Keratinocyte (primary cell): ENCODE measurements around the gene JAKMIP3. TPM values are rescaled to one million over a fixed set of nuclear protein-coding genes. Genes with fewer than 3 reads are reported as not detected.

ENCODE experiments used
- DNase-seq: peaks from one replicate; pipeline ENCODE4 v3.0.0-alpha.2; 2011; ENCODE audit warnings: low read depth, missing footprints, low spot score
- FAIRE-seq: peaks from 2 replicates; lab custom pipeline; 2011; peaks lifted over from hg19 to GRCh38; lab: Jason Lieb, UNC
- H2AFZ ChIP-seq: 2 replicates; pipeline ENCODE4 v1.6.0; 2012; ENCODE audit warnings: low read length, control low read depth, inconsistent platforms; ENCODE audit not compliant: control insufficient read depth
- H3K27ac ChIP-seq: 2 replicates; pipeline ENCODE4 v1.5.1; 2011; ENCODE audit warnings: low read length; ENCODE audit not compliant: control insufficient read depth, insufficient read depth
- H3K27me3 ChIP-seq: 3 replicates; pipeline ENCODE4 v1.6.0; 2011; ENCODE audit warnings: low read length; ENCODE audit not compliant: control insufficient read depth, insufficient read depth; ENCODE audit errors: extremely low read depth
- H3K36me3 ChIP-seq, 2 experiments: 2 replicates in 1 of 2; 3 replicates in 1 of 2; pipeline ENCODE4 v1.5.1; 2011; ENCODE audit warnings: low read length in 2 of 2, mild to moderate bottlenecking in 1 of 2; ENCODE audit not compliant: control insufficient read depth in 2 of 2, insufficient read depth in 2 of 2; ENCODE audit errors: extremely low read depth in 1 of 2
- H3K4me1 ChIP-seq: 3 replicates; pipeline ENCODE4 v1.5.1; 2011; ENCODE audit warnings: low read length; ENCODE audit not compliant: control insufficient read depth, insufficient read depth; ENCODE audit errors: extremely low read depth
- H3K4me2 ChIP-seq: 3 replicates; pipeline ENCODE4 v1.6.0; 2011; ENCODE audit warnings: low read depth, low read length; ENCODE audit not compliant: control insufficient read depth, insufficient read depth; ENCODE audit errors: extremely low read depth
- H3K4me3 ChIP-seq, 3 experiments: fragments of 200-600 bp in 1 of 3; sonication (generic) in 1 of 3; 2 replicates in 2 of 3; 3 replicates in 1 of 3; pipeline ENCODE4 v1.5.1; 2011 to 2016; ENCODE audit warnings: low read length in 3 of 3, mild to moderate bottlenecking in 3 of 3, control low read depth in 2 of 3, inconsistent platforms in 1 of 3, low read depth in 1 of 3, mixed read lengths in 1 of 3, mixed run types in 1 of 3, moderate library complexity in 1 of 3; ENCODE audit not compliant: control insufficient read depth in 2 of 3, insufficient read depth in 2 of 3; ENCODE audit errors: extremely low read depth in 1 of 3
- H3K79me2 ChIP-seq: 2 replicates; pipeline ENCODE4 v1.6.0; 2012; ENCODE audit warnings: low read length; ENCODE audit not compliant: control insufficient read depth, insufficient read depth
- H3K9ac ChIP-seq: 3 replicates; pipeline ENCODE4 v1.6.0; 2011; ENCODE audit warnings: low read length; ENCODE audit not compliant: control insufficient read depth, insufficient read depth; ENCODE audit errors: extremely low read depth
- H3K9me1 ChIP-seq: 3 replicates; pipeline ENCODE4 v1.6.0; 2011; ENCODE audit warnings: low read length; ENCODE audit not compliant: control insufficient read depth, insufficient read depth; ENCODE audit errors: extremely low read depth
- H3K9me3 ChIP-seq: 2 replicates; pipeline ENCODE4 v1.5.1; 2012; ENCODE audit warnings: low read depth, low read length; ENCODE audit not compliant: control insufficient read depth
- H4K20me1 ChIP-seq: 3 replicates; pipeline ENCODE4 v1.6.0; 2011; ENCODE audit warnings: low read length; ENCODE audit not compliant: control insufficient read depth, insufficient read depth; ENCODE audit errors: extremely low read depth
- CTCF ChIP-seq, 3 experiments: IDR thresholded peaks in 1 of 3; conservative IDR thresholded peaks in 1 of 3; optimal IDR thresholded peaks in 1 of 3; 2 replicates in 2 of 3; 3 replicates in 1 of 3; pipeline versions ENCODE3 to v1.5.1; 2011; ENCODE audit warnings: low read length in 3 of 3, mild to moderate bottlenecking in 3 of 3, moderate library complexity in 2 of 3, control low read depth in 1 of 3, inconsistent platforms in 1 of 3; ENCODE audit not compliant: insufficient read depth in 2 of 3; ENCODE audit errors: extremely low read depth in 1 of 3
- EZH2 ChIP-seq: IDR thresholded peaks from one replicate; pipeline ENCODE4 v1.6.1; 2012; ENCODE audit warnings: inconsistent platforms, mild to moderate bottlenecking, low read length, moderate library complexity
- dilution Hi-C: fragments of 300-500 bp; cut with MboI; formaldehyde crosslinking; loops from one replicate; pipeline ENCODE4 v1.7.0; 2020; ENCODE audit warnings: low sequenced_read_pairs; ENCODE audit not compliant: extremely low pct_ligation_motif_present
- polyA minus RNA-seq, 3 experiments: library from RNA; depleted of rRNA, polyadenylated mRNA; stranded (reverse); fragments of >200 nt; gene quantifications; 1 replicate in 1 of 3; 2 replicates in 1 of 3; 3 replicates in 1 of 3; pipeline ENCODE4 v1.2.3, GENCODE V29; 2011
- polyA plus RNA-seq, 5 experiments: library from polyadenylated mRNA; depleted of rRNA in 3 of 5; stranded (reverse) in 3 of 5; stranded (forward) in 1 of 5; unstranded in 1 of 5; fragments of >200 nt; gene quantifications; 1 replicate in 1 of 5; 2 replicates in 3 of 5; 3 replicates in 1 of 5; pipeline versions ENCODE4 v1.2.1 to v1.2.3, GENCODE V29; 2011 to 2012; ENCODE audit warnings: missing spikeins in 2 of 5, low read depth in 1 of 5, low replicate concordance in 1 of 5

The JAKMIP3 gene
- polyA plus RNA-seq (0.02 to 0.06 TPM (median 0.05 TPM) in 3 replicates), polyA minus RNA-seq (0.10 TPM in 1 of 3 replicates, not detected in the others)
- 0.09 TPM for polyA plus RNA-seq (2011; ENCODE audit: low read depth)
- 0.03 and 0.06 TPM in 2 replicates for polyA plus RNA-seq (2011; cell fraction: cytosol; rRNA removed)
- 0.46 and 0.56 TPM in 2 replicates for polyA plus RNA-seq (2011; cell fraction: nucleus; rRNA removed)
- polyA plus RNA-seq (2012; ENCODE audit: low replicate concordance), result 0.03 TPM in 1 of 2 replicates, not detected in the other
- not detected for polyA minus RNA-seq (2011; cell fraction: cytosol; rRNA and poly(A)+ RNA removed)
- polyA minus RNA-seq (2011; cell fraction: nucleus; rRNA and poly(A)+ RNA removed), result 0.16 TPM in 1 of 2 replicates, not detected in the other

GRCh38 chr10:132065491-132066105 is at the start of gene JAKMIP3:
TSS of gene JAKMIP3 (plus strand) at chr10:132065946. CDS start at chr10:132104809, 38,863 bp downstream.
- H2AFZ ChIP-seq, result peak within 1 kb of the TSS; percentile 76
- H3K79me2 ChIP-seq, result no peaks in the 10 kb centered on the region
- TF ChIP-seq CTCF (optimal IDR thresholded peaks at IDR 0.05 in 1 of 3, IDR thresholded peaks at IDR 0.05 in 1 of 3, conservative IDR thresholded peaks at IDR 0.05 in 1 of 3; ENCODE audit: extremely low read depth in 1 of 3, insufficient read depth in 2 of 3, low read length in 3 of 3) (no peak), EZH2 (no peak)
- peak within 1 kb of the TSS; percentile 31 to 63 (median 59) for H3K4me3 ChIP-seq
- H3K9me3 ChIP-seq, result peaks cover 2% of the 10 kb centered on the region
- DNase-seq (peak; percentile 9), FAIRE-seq (peak; percentile 52)
- dilution Hi-C loops, result no loop called here
- peaks cover 8% of the 10 kb centered on the region for H3K4me1 ChIP-seq
- H3K4me2 ChIP-seq, result peak within 1 kb of the TSS; percentile 92
- peaks cover 5% of the 10 kb centered on the region for H3K27me3 ChIP-seq
- H3K9me1 ChIP-seq, result no peaks in the 10 kb centered on the region
- H4K20me1 ChIP-seq, result no peaks in the 10 kb centered on the region
- no peak within 1 kb of the TSS for H3K27ac ChIP-seq
- H3K36me3 ChIP-seq, result no peaks in the 10 kb centered on the region
- H3K9ac ChIP-seq, result no peak within 1 kb of the TSS

DNA sequence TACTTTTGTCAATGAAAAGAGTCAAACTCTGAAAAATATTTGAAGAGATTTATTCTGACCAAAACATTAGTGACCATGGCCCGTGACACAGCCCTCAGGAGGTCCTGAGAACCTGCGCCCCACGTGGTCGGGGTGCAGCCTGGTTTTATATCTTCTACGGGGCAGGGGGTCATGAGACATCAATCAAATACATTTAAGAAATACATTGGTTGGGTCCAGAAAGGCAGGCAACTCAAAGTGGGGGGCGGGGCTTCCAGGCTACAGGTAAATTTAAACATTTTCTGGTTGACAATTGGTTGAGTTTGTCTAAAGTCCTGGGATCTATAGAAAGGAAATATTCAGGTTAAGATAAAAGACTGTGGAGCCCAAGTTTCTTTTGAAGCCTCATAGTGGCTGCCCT is 49.2 kb upstream of the JAKMIP3 start:
- no peak for DNase-seq
- Histone ChIP-seq H3K79me2 (no peaks in the 10 kb centered on the region), H3K36me3 (no peaks in the 10 kb centered on the region), H3K4me1 (peaks cover 6% of the 10 kb centered on the region), H3K4me2 (no peak overlapping the region), H3K9ac (no peak overlapping the region), H4K20me1 (no peaks in the 10 kb centered on the region), H2AFZ (no peak overlapping the region), H3K27me3 (no peaks in the 10 kb centered on the region), H3K9me1 (no peaks in the 10 kb centered on the region), H3K4me3 (no peak overlapping the region), H3K9me3 (no peaks in the 10 kb centered on the region), H3K27ac (no peak overlapping the region)
- TF ChIP-seq CTCF (optimal IDR thresholded peaks at IDR 0.05 in 1 of 3, IDR thresholded peaks at IDR 0.05 in 1 of 3, conservative IDR thresholded peaks at IDR 0.05 in 1 of 3; ENCODE audit: extremely low read depth in 1 of 3, insufficient read depth in 2 of 3, low read length in 3 of 3), result no peak
- TF ChIP-seq EZH2, result no peak
- dilution Hi-C loops, result no loop called here
- no peak for FAIRE-seq
